Astrocyte of the hippocampus (primary cell): Measurements from ENCODE around the gene FNDC5.
"Not testable (repeated sequence)": the region's sequence is repeated elsewhere in the genome, so short reads cannot be mapped to it uniquely, and the experiment has no call there.

Experiments
- DNase-seq: peaks from one replicate; pipeline ENCODE4 v3.0.0; 2011; ENCODE audit warnings: low read depth, low spot score

Gene FNDC5

GRCh38 chr1:32870615-32871363 lies at the start of gene FNDC5:
Gene FNDC5 (minus strand): TSS chr1:32870912.
- DNase-seq: peak; percentile 76

GRCh38 chr1:32919811-32920733 lies 49.4 kb upstream of the FNDC5 start:
- DNase-seq: peak; percentile 26

DNA sequence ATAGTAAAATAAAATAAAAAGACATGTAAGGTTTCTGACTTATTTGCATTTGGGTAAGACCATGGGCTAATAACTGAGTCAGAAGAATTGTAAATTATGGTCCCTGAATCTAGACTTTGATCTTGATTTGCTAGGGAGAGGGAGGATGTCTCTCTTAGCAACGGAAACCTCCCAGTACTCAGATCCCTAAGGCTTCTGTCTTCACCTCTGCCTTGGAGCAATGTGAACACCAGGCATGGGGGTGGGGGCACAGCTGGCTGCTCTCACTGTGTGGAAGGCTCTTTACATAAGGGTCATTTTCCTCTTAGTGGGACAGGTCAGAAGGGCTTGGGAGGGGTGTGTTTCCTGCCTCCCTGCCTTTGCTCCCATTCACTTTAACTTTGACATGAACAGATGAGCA lies 47.5 kb upstream of the FNDC5 start:
- no peak for DNase-seq

DNA sequence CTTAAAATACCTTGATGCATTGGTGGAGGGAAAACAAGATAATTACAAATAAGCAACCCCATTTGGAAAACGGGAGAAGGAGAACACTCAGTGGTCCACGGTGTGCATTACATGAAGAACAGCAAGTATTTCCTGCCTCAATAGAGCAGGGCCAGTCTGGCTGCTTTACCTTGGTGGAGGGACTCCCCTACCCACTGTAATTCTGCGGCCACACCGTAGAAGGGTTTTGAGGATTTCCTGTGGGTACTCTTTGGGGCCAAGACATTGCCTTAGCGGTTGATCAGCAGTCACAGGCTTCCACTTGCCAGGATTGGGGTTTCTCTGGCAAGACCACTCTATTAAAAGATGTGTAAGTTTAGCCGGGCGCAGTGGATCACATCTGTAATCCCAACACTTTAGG lies 46.8 kb upstream of the FNDC5 start:
- no peak for DNase-seq

DNA sequence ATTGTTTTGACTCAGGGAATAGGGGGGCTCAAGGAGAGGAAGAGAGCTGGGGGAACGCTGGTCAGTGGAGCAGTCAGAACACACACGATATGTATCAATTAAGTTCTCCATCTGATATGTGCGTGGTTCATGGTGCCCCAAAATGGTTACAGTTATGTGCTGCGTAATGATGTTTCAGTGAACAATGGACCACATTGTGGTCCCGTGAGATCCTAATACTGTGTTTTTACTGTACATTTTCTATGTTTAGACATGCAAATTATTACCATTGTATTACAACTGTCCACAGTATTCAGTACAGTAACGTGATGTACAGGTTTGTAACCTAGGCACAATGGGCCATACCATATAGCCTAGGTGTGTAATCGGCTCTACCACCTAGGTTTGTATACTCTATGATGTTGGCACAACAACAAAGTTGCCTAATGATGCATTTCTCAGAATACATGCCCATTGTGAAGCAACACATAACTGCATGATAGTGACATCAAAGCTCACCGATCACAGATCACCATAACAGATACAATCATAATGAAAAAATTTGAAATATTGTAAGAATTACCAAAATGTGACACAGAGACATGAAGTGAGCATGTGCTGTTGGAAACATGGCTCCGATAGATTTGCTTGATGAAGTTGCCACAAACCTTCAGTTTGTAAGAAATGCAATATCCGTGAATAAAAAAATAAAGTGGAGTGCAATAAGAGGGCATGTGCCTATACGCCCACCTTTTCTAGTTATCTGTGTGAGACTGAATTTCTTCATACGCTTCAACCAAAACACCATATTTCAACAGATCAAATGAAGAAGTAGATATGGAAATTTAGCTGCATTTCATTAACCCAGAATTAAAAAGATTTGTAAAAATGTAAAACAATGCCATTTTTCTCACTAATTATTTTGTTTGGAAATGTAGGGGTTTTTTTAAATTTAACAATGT lies 45.3 kb upstream of the FNDC5 start:
- no peak for DNase-seq

DNA sequence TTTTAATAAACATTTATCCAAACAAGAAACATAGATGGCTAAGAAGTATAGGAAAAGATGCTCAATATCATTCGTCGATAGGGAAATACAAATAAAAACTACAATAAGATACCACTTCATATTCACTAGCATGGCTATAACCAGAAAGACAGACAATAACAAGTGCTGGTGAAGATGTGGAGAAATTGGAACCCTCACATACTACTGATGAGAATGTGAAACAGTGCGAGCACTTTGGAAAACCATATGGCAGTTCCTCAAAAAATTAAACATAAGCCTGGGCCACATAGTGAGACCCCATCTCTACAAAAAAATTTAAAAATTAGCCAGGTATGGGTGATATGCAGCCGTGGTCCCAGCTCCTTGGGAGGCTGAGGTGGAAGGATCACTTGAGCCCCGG lies 39.6 kb upstream of the FNDC5 start:
- no peak for DNase-seq

GRCh38 chr1:32907435-32907834 lies 36.7 kb upstream of the FNDC5 start:
- DNase-seq: peak; percentile 13

GRCh38 chr1:32906654-32907053 lies 35.9 kb upstream of the FNDC5 start:
- DNase-seq: no peak

DNA sequence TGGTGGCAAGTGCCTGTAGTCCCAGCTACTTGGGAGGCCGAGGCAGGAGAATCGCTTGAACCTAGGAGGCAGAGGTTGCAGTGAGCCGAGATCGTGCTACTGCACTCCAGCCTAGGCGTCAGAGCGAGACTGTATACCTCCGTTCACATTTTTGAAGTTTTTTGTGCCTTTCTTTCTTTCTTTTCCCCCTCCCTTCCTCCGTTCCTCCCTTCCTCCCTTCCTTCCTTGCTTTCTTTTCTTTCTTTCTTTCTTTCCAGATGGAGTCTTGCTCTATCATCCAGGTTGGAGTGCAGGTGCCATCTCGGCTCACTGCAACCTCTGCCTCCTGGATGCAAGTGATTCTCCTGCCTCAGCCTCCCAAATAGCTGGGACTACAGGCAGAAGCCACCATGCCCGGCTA lies 34.9 kb upstream of the FNDC5 start:
- not testable (repeated sequence) for DNase-seq

GRCh38 chr1:32904797-32905196 lies 34.1 kb upstream of the FNDC5 start:
- DNase-seq: no peak

DNA sequence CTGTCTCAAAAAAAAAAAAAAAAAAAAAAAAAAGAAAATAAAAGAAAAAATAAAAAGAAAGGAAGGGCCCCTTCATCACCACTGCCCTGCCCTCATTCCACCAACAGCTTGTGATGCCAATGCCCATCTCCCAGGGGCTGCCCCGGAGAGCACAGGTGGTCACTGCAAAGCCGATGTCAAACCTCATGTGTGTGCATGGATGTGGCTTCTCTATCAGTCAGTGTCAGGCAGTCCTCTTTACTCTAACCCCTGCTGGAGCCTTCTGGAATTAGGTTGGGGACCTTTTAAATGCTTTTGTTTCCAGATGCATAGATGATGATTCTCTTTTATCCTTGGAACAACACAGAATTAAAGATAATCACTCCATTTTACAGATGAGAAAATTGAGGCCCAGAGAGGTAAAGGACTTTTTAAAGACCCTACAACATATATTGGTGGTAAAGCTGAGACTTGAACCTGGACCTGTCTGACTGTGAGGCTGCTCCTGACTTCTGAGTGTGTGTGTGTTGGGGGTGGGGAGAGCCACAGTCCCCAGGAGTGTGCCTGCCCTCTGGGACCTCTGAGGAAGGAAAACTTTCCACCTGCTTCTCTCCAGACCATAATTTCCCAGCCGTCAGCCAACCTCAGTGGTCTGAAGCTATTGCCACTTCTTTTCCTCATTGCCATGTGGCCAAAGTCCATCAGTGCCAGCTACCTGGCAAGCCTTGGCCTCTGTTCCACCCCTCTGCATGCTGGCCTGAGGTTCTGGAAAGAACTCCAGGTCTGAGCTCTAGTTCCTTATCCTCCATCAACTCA lies 33.5 kb upstream of the FNDC5 start:
- no peak for DNase-seq

DNA sequence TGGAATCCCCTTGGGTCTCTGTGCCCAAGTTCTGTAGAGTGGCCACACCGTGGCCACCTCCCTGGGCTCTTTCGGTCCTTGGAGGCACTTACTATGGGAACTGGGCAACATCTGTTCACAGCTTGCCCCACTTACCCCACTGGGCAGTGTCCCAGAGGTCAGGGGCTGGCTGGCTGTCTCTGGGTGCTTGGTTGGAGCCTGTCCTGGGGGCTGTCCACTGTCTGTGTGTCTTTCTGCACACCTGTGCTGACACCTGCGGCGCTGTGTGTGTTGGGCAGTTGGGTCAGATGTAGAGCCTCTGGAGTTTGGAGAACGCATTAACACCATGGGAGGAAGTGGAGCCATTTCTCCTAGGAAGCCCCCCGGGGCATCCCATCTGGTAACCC lies 31.8 kb upstream of the FNDC5 start:
- no peak for DNase-seq

DNA sequence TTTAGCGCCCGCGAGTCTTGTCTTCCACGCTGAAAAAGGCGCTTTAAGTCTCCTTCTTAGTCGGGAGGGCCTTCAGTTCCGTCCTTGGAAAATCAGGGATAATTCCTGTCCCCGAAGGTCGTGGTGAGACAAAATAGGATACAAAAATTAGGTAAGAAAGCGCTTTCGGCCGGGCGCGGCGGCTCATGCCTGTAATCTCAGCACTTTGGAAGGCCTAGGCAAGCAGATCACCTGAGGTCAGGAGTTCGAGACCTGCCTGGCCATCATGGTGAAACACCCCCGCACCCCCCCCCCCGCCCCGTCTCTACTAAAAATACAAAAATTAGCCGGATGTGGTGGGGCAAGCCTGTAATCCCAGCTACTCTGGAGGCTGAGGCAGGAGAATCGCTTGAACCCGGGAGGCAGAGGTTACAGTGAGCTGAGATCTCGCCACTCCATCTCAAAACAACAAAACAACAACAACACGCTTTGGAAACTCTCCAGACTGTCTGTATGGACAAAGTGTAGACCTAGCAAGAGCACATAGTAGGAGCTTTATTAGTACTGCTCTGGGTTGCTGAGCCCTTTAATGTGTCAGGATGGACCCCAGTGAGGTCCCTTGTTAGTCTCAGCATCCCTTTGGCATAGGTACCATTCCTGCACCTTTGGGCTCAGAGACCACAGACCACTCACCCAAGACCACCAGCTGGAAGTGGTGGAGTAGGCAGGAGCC lies 31.3 kb upstream of the FNDC5 start:
- DNase-seq: no peak

DNA sequence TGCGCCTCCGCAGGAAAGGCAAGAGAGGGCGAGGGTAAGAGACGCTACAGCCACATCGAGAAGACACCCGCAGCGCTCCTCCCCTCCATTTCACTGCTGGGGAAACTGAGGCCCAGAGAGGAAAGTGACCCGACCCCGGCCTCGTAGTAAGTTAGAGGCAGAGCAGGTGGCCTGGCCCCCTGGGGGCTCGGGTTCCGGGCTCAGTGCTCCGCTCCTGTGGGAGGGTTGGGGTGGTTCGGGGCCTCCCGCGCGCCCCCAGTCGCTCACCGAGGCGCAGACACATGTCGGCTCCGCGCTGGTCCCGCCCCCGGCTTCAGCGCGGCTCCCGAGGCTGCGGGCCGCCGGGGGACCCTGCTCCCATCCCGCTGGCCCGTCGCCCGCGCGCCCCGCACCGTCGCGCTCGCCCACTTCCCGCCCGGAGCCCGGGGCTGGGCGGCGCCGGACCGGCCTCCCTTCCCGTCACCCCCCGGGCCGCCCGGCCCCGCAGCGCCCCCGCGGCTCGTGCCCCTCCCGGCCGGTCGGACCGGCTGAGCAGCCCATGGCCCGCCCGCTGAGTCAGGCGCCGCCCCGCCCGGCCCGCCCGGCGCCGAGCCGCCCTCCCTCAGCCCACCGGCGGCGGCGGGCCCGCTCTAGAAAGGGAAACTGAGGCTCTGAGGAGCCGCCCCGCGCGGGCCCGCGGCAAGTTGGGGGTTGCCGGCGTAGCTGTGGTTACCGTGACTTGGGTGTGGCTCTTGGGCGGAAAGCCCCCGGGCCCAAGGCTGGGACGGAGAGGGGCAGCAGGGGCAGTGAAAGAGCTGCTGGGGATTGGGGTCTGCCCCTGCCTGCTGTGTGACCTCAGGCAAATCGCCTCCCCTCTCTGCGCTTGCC lies 30.5 kb upstream of the FNDC5 start, which contains the start of gene TMEM54:
TSS of gene TMEM54 (minus strand) at position 434 of the 867 bp plus-strand sequence. CDS start at position 283, 151 bp downstream.
- DNase-seq: peak; percentile 65

GRCh38 chr1:32900371-32900955 lies 29.8 kb upstream of the FNDC5 start:
- no peak for DNase-seq

DNA sequence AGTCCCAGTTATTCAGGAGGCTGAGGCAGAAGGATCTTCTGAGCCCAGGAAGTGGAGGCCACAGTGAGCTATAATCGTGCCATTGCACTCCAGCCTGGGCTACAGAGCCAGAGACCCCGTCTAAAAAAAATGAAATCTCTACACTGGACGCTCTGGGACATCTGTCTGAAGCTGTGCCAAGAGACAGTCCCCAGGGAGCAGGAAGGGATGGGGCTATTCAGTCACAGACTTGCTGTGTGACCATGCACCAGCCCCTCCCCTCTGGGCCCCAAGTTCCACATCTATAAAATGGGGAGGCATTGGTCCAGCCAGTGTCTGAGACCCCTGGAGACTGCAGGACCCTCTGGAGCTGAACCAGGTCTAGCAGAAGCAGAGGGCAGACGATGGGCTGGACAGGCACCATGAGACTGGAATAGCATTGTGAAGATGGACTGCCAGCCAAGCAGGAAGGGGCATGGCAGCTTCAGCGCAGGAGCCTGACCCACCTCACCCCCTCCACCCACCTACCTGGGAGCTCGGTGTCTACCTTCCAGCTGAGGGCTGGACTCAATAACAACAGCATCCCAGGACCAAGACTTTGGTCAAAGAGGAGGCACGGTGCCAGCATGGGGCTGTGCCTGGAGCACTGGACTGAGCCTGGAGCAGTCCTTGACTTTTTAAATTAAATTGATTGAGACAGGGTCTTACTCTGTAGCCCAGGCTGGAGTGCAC lies 29.0 kb upstream of the FNDC5 start:
- DNase-seq: no peak

DNA sequence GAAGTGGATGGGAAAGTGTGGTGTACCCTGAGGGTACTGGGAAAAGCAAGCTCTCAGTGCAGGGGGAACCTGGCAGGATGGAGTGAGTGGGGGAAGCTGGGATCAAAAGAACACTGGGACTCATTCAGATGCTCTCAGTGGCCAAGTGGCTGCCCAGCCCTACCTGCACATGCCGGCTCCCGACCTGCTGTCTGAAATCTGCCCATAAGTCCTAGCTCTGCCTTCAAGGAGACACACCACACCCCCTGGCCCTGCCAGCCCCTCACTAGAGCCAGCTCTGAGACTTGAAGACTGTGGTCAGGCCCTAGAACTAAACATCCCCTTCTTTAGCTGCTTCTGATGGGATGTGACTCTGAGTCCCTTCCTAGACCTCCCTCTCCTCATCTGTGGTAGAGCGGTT lies 28.2 kb upstream of the FNDC5 start:
- no peak for DNase-seq

- no peak for DNase-seq
Observed at GRCh38 chr1:32898056-32898455, 27.3 kb upstream of the FNDC5 start.
